ENCODE data around the gene PAQR4.

The PAQR4 gene

DNA sequence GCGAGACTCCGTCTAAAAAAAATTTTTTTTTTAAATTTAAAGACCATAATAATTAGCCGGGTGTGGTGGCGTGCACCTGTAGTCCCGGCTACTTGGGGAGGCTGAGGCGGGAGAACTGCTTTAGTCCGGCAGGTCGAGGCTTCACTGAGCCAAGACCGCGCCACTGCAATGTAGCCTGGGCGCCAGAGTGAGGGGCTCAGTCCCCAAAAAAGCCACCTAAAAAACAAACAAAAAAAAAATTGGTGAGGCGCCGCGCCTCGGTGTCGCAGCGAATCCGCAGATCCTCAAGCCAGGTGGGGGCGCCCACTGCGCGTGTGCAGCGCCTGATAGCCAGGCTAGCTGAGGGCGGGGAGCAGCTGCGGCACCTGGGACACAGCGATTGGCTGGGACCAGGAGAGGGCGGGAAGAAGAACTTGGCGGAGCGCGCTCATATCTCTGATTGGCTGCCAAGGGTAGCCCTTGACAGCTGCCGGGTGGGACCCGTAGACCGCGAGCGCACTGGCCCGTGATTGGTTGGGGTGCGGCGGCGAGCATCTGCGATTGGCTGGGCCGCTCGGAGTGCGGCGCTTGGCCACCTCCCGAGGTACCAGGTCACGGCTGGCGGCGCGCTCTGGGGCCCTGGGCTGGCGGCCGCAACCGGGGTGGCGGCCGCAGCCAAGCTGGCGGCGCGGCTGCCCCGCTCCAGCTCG is 34.6 kb downstream of the PAQR4 start:
- peak; percentile 93 to 97 (median 96) for DNase-seq (ENCODE audit: low read depth in 2 of 3, low spot score in 1 of 3)

GRCh38 chr16:3004319-3004718 is 35.2 kb downstream of the PAQR4 start:
- DNase-seq (ENCODE audit: low read depth in 2 of 3, low spot score in 1 of 3): no peak

DNA sequence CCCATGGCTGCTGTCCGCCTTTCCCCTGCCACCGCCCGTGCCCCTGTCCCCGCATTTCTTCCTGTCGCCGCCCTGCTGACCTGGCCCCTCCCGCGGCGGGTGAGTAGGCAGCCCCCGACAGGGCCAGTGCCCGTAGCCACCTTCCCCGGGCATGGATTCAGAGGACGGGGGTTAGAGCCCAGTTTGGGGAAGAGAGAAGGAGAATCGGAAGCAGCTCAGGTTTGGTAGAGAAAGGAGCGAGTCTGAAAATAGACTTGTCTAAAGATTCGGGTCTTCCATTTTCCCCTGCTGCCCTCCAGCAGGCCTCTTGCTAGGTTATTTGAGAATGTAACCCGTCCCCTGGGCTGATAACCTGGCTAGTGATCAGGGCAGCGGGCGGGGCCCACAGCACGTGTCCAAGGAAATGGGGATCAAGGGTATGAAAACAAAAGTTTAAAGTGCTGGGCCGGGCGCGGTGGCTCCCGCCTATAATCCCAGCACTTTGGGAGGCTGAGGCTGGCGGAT is 35.7 kb downstream of the PAQR4 start:
- DNase-seq (ENCODE audit: low read depth in 2 of 3, low spot score in 1 of 3): no peak

GRCh38 chr16:3007059-3007956 is 38.2 kb downstream of the PAQR4 start:
- DNase-seq (ENCODE audit: low read depth in 2 of 3, low spot score in 1 of 3): no peak

DNA sequence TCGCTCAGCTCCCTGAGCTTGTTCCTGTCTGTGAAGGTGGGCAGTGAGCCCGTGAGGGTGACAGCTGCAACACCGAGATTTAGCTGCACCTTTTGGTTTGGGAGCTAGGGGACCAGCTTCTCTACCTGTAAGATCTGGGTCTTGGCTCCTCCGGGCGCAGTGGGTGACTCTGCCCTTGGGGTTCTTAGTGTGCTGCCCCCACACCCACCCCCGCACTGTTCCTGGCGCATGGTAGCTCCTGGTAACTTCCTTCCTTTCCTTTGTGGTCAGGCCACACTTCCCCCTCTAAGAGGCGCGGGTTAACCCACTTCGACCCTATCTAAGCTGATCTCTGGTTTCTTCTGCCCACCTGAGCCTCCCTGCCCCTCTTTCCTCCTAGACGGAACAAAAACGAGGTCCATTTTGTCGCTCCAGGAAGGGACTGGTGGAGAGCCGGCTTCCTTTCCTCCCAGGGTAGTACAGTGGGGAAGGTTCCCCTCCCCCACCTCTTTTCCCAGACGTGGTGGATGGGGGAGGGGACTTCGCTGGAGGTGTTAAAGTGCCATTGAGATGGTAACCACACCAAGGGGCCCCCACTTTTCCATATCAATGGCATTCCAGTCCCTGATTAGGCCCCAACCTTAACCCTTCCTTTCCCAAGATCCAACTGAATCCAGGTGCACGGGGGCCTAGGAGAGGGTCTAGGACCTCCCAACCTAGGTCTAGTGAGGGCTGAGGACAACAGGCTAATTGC is 39.0 kb downstream of the PAQR4 start:
- DNase-seq (ENCODE audit: low read depth in 2 of 3, low spot score in 1 of 3): no peak

- DNase-seq (ENCODE audit: low read depth in 2 of 3, low spot score in 1 of 3): no peak
These were observed 39.5 kb downstream of the PAQR4 start for GRCh38 chr16:3008690-3009037.

DNA sequence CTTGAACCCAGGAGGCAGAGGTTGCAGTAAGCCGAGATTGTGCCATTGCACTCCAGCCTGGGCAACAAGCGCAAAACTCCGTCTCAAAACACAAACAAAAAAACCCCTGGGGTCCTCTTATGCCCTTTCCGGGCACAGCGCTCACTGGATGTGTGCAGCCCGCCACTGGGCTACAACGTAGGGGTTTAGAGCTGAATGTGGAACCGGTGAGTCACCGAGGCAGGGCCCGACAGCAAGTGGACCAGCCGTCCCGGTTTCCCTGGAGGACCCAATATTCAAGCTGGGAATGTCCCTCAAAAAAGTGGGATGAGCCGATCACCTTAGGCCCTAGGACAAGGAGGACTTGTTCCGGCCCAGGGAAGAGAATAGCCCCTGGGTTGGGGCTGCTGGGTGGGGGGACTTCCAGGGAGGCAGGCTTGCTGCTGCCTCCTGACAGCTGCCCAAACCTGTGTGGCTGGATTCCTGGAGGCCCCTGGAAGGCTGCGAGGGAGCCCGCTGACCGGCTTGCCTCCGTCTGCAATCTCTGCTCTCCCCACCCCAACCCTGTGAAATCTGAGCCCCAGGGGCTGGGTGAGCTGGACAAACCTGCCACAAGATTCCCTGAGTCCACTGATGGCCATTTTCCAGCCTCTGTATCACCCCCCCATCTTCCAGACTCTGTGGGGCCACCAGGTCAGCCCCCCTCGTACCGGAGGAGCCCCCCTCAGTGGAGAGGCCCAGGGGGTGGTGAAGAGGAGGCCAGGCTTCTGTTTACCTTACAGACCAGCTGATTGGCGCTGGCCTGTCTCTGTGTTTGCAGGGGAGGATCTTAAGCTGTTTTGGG is 40.6 kb downstream of the PAQR4 start:
- DNase-seq (ENCODE audit: low read depth in 2 of 3, low spot score in 1 of 3): no peak

- DNase-seq (ENCODE audit: low read depth in 2 of 3, low spot score in 1 of 3): no peak
These were observed 41.4 kb downstream of the PAQR4 start for GRCh38 chr16:3010510-3010909.

- DNase-seq (ENCODE audit: low read depth in 2 of 3, low spot score in 1 of 3): no peak
These were observed 43.1 kb downstream of the PAQR4 start for GRCh38 chr16:3012246-3012645.

GRCh38 chr16:3012828-3013420 is 43.8 kb downstream of the PAQR4 start, which contains the start of gene CLDN9:
TSS of gene CLDN9 (plus strand) at chr16:3012923. CDS start at chr16:3013363, 440 bp downstream.
- DNase-seq (ENCODE audit: low read depth in 2 of 3, low spot score in 1 of 3): no peak

- no peak for DNase-seq (ENCODE audit: low read depth in 2 of 3, low spot score in 1 of 3)
These were observed 44.4 kb downstream of the PAQR4 start for GRCh38 chr16:3013491-3013951.

DNA sequence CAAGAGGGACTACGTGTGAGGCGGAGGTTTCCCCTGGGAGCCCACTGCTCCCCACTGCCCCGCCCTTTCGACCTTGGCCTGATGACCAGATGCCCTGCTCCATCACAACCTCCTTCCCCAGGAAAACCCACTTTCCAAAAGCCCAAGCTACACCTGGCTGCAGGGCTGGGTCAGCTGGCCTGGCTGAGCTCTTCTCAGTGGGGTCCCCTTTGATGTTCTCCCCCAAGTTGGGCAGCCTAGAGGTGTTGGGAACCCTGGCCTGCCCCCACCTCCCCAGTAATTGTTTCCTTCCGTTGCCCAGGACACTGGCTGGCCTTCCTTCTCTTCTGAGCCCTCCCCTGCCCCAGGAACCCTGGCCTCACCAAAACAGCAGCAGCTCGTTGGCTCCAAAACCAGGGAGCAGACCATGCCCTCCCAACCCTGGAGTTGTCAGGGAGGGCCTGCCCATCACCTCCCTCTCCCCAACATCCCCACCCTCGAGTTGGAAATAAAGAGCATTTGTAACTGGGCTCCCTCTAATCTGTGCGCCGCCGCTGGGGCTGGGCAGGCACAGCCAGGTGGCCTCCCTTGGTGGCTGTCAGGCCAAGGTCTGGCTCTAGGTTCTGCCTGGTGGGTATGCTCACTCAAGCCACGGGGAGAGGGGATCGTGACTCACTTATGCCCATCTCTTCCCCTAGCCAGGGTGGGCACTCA is 45.0 kb downstream of the PAQR4 start:
- no peak for DNase-seq (ENCODE audit: low read depth in 2 of 3, low spot score in 1 of 3)

GRCh38 chr16:3014971-3015370 is 45.8 kb downstream of the PAQR4 start:
- no peak for DNase-seq (ENCODE audit: low read depth in 2 of 3, low spot score in 1 of 3)

DNA sequence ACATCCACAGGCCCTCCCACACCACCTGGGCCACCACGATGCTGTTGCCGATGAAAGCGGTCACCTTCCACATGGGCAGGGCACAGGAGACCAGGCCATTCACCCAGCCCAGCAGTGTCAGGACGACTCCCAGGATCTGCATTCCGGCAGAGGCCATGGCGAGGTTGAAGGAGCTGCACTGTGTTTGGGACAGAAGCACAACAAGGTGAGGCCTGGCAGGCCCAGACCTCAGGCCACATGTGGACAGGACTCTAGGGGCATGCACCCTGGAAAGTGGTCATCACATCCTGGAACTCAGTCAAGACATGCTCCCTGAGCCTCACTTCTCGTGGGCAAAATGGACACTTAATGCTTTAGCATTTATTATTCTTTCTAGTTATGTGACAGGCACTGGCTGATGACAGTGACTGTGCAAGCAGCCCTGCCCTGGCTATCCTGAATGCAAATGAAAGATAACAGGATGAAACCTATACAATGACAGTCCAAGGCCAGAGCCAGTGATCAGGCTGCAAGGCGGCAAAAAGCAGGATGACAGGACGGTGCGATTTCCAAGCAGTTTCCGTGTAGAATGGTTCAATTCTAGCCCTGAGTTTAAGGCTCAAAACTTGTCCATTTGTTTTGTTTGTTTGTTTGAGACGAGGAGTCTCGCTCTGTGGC is 46.8 kb downstream of the PAQR4 start:
- no peak for DNase-seq (ENCODE audit: low read depth in 2 of 3, low spot score in 1 of 3)

DNA sequence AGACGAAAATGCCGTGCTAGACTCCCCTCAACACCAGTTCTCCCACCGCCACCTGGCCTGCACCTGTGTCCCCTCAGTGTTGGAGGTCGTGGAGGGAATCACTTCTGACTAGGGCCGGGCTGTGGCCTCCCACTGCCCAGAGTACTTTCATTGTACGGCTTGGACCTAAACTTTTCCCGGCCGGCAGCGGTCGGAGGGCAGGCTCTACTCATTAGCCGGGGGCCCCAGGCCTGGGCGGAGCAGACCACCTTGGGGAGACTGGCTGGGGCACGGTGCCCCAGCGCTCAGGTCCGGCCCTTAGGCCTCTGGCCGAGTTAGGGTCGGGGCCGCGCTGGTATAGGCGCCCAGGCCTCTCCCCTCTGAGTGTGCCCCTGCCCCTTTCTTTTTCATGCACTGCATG is 48.2 kb downstream of the PAQR4 start:
- no peak for DNase-seq (ENCODE audit: low read depth in 2 of 3, low spot score in 1 of 3)

DNA sequence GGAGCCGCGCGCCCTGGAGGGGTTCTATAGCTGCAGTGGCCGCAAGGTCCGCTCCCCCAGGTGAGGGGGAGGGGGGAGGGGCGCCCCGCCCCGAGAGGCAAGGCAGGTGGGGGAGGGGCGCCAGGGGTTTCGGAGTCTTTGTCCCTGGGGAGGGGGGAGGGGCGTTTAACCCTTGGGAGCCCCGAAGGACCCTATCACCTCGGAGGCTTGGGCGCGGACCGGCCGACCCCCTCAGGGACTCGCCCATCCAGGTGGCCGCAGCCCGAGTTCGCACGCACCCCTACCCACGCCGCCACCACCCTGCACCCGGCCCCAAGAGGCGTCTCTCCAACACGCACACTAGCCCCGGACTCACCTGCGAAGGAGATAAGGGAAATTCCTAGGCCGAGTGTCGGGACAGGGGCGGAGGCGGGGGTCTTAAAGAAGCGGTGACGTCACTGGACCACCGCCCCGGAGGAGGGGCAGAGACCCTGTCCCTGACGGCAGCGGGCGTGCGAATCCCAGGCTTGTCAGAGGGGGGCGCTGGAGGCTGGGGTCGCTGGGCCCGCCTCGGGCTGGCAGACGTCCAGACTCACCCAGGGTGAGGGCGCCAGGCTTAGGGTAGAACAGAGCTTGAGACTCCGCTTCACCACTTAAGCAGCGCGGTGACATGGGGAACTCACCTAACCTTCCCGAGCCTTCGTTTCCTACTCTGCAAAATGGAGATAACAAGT is 48.8 kb downstream of the PAQR4 start, which contains the start of gene CLDN6:
CLDN6 (minus strand) TSS at position 390 of the 713 bp plus-strand sequence. CDS start 2,162 bp downstream, outside the sequence.
- no peak for DNase-seq (ENCODE audit: low read depth in 2 of 3, low spot score in 1 of 3)

DNA sequence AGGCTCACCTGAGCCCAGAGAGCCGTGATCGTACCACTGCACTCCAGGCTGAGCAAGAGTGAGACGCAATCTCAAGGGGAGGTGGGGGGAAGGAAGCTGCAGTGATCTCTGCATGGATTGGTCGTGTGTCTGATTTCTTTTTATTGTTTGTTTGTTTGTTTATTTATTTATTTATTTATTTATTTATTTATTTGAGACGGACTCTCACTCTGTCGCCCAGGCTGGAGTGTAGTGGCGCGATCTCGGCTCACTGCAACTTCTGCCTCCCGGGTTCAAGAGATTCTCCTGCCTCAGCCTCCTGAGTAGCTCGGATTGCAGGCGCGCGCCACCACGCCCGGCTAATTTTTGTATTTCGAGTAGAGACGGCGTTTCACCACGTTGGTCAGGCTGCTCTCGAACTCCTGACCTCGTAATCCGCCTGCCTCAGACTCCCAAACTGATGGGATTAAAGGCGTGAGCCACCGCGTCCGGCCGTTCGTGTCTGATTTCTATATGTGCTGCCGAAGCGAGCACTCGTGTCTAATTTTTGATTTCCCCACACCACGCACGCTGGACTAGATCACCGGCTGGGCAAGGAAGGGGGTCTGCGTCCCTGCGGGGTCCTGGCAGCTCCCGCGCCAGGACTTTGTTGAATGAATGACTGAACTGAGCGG is 50.6 kb downstream of the PAQR4 start:
- no peak for DNase-seq (ENCODE audit: low read depth in 2 of 3, low spot score in 1 of 3)

GRCh38 chr16:3020247-3020603 is 51.1 kb downstream of the PAQR4 start, which contains the start of gene TNFRSF12A:
TSS of gene TNFRSF12A (plus strand) at chr16:3020368. CDS start at chr16:3020398, 30 bp downstream.
- DNase-seq (ENCODE audit: low read depth in 2 of 3, low spot score in 1 of 3): peak in 2 of 3 donors; percentile 39 to 62
